Heart right ventricle (tissue), 16 donors: ENCODE results near the gene TMEM161A. TPM values are rescaled to one million over a fixed set of nuclear protein-coding genes. Genes with fewer than 3 reads are reported as not detected.
"Not testable (repeated sequence)": the region's sequence is repeated elsewhere in the genome, so short reads cannot be mapped to it uniquely, and the experiment has no call there.

Source experiments
- ATAC-seq, 8 donors: fragments of 200-7000 bp; cut with Tn5 transposase; one replicate each; pipeline ENCODE4 v1.9.1; 2020; ENCODE audit warnings: mild to moderate bottlenecking in 8 of 8, moderate library complexity in 8 of 8, moderate number of reproducible peaks in 1 of 8
- DNase-seq, 2 donors: peaks; one replicate each; pipeline ENCODE4 v3.0.0-alpha.2; 2020
- H3K27ac ChIP-seq, 10 donors: fragments of 200-600 bp; sonication (generic) in 2 of 10; one replicate each; pipeline versions ENCODE4 v1.5.0 to v1.8.0; 2020 to 2022; ENCODE audit warnings: mild to moderate bottlenecking in 3 of 10
- H3K27me3 ChIP-seq, 7 donors: fragments of 200-600 bp; one replicate each; pipeline ENCODE4 v1.8.0; 2021 to 2022; ENCODE audit warnings: mild to moderate bottlenecking in 2 of 7
- H3K36me3 ChIP-seq, 9 donors: fragments of 200-600 bp; sonication (generic) in 1 of 9; one replicate each; pipeline versions ENCODE4 v1.5.0 to v1.8.0; 2020 to 2022; ENCODE audit warnings: mild to moderate bottlenecking in 2 of 9
- H3K4me1 ChIP-seq, 9 donors: fragments of 200-600 bp; sonication (generic) in 1 of 9; one replicate each; pipeline versions ENCODE4 v1.5.0 to v1.8.0; 2020 to 2022; ENCODE audit warnings: mild to moderate bottlenecking in 4 of 9
- H3K4me3 ChIP-seq, 10 donors: fragments of 200-600 bp; sonication (generic) in 2 of 10; one replicate each; pipeline versions ENCODE4 v1.5.0 to v1.8.0; 2020 to 2022; ENCODE audit warnings: mild to moderate bottlenecking in 7 of 10, moderate library complexity in 2 of 10
- H3K9me3 ChIP-seq, 11 donors: fragments of 200-600 bp in 10 of 11; sonication (generic) in 2 of 11; one replicate each; pipeline versions ENCODE4 v1.5.0 to v1.8.0; 2013 to 2022; ENCODE audit warnings: mild to moderate bottlenecking in 2 of 11, control low read depth in 1 of 11, moderate library complexity in 1 of 11
- CTCF ChIP-seq, 9 donors: fragments of 200-600 bp; sonication (generic) in 2 of 9; IDR thresholded peaks; one replicate each; pipeline versions ENCODE4 v1.5.0 to v1.8.0; 2021 to 2022; ENCODE audit warnings: antibody characterized with exemption in 9 of 9, mild to moderate bottlenecking in 5 of 9, moderate library complexity in 1 of 9
- WGBS, 2 donors: extraction: QIAGEN DNeasy Blood & Tissue Kit; methylation state at CpG; one replicate each; pipeline ENCODE4 v1.1.7; 2013; ENCODE audit warnings: inconsistent platforms in 1 of 2; 5-methylcytosine and 5-hydroxymethylcytosine counted together
- intact Hi-C, 10 donors: fragments of 100-400 bp; cut with DNase I; formaldehyde crosslinking; loops; one replicate each; pipeline versions ENCODE4 v1.11.1 to v1.14.2; 2022
- polyA plus RNA-seq, 2 donors: library from polyadenylated mRNA; stranded (reverse); fragments of 200-250 nt; gene quantifications; one replicate each; pipeline ENCODE4 v1.2.3, GENCODE V29; 2013
- total RNA-seq, 10 donors: library from RNA; stranded (reverse); fragmentation: NEBNext Ultra II Directional in 3 of 10; extraction: Animal tissue kit (Norgen Biotek cat#: 25700) in 3 of 10; gene quantifications; one replicate each; pipeline versions ENCODE4 v1.2.1 to v1.2.4, GENCODE V29; 2021 to 2023
- donor health status: Arrhythmogenic right ventricular cardiomyopathy.
- donor health status: ischemic (EF 13 %, LVEDD 7.1; RV severe dilation, severe dysfunction).
- donor health status: healthy with polysubstance abuse.
- donor health status: DM: no; HTN: yes; CAD: no.
- donor health status: DM: no; HTN: no; CAD: no.
- donor health status: ischemic (EF 25% LVEDD 6.9; RV normal size, moderate dysfunction).
- donor health status: ischemic (EF 25% LVEDD 5.7; RV mildly dilated, moderate dysfunction).
- donor health status: healthy.
- donor health status: DM: yes; HTN: yes; CAD: no.
- donor health status: Ischemic cardiomyopathy.
- donor health status: ischemic (EF 35%, LVEDD 5.7; RV mildly dilated, moderate dysfunction).
- donor health status: nonischemic (EF 11% LVEDD 7.7; RV severe dilation, severe dysfunction).
- donor health status: DM: yes; HTN: yes; CAD: no.
- donor health status: PGD.
- donor health status: ischemic (EF 29% LVEDD 5.4; RV normal size, mild dysfunction).
- donor health status: nonischemic (EF 23%, LVEDD 6.1; RV moderate dilation, normal function).

The TMEM161A gene
- total and polyA plus RNA-seq, 12 donors, result 11.4 to 27.9 (median 22.1) TPM

- H3K36me3 ChIP-seq, result peaks cover 0 to 11% (median 0%) of the 10 kb centered on the region in 9 donors
- 89 to 99% methylated on average over 12 of the region's 12 CpGs for WGBS, 2 donors
- peaks cover 4 to 19% (median 10%) of the 10 kb centered on the region in 9 donors for H3K4me1 ChIP-seq
- H3K27me3 ChIP-seq, result no peaks in the 10 kb centered on the region
- ATAC-seq (no peak), DNase-seq (no peak)
- H3K27ac ChIP-seq, result no peak overlapping the region
- no peak overlapping the region for H3K4me3 ChIP-seq
- H3K9me3 ChIP-seq, result peaks cover 0 to 2% (median 0%) of the 10 kb centered on the region in 11 donors
- no peak for TF ChIP-seq CTCF (IDR thresholded peaks at IDR 0.05)
- intact Hi-C loops, result loop anchor here in 5 of 10 donors (5.0 to 10.0 kb wide), 4 partner anchors 85 to 202 kb away; no protein-coding TSS in a partner anchor
Measured at GRCh38 chr19:19142347-19142746, 4.1 kb upstream of the TMEM161A start.

GRCh38 chr19:19140476-19140875 lies 2.2 kb upstream of the TMEM161A start:
- no peak for DNase-seq
- 67 to 69% methylated on average over 5 of the region's 5 CpGs for WGBS, 2 donors
- ATAC-seq, result no peak
- TF ChIP-seq CTCF (IDR thresholded peaks at IDR 0.05), result no peak
- no peaks in the 10 kb centered on the region for H3K27me3 ChIP-seq
- peaks cover 4 to 18% (median 11%) of the 10 kb centered on the region in 9 donors for H3K4me1 ChIP-seq
- no peaks in the 10 kb centered on the region for H3K9me3 ChIP-seq
- H3K27ac ChIP-seq, result no peak overlapping the region
- intact Hi-C loops, result loop anchor here in 6 of 10 donors (2.0 to 10.0 kb wide), 5 partner anchors 83 to 204 kb away; no protein-coding TSS in a partner anchor
- no peak overlapping the region for H3K4me3 ChIP-seq
- H3K36me3 ChIP-seq, result no peaks in the 10 kb centered on the region

GRCh38 chr19:19139876-19140229 lies 1.6 kb upstream of the TMEM161A start:
- Histone ChIP-seq H3K36me3 (no peaks in the 10 kb centered on the region), H3K27me3 (no peaks in the 10 kb centered on the region), H3K4me3 (no peak overlapping the region), H3K27ac (no peak overlapping the region), H3K9me3 (no peaks in the 10 kb centered on the region), H3K4me1 (peaks cover 4 to 18% (median 11%) of the 10 kb centered on the region in 9 donors)
- TF ChIP-seq CTCF (IDR thresholded peaks at IDR 0.05), result peak in 3 of 9 donors; percentile 1 to 4 (median 3)
- ATAC-seq (peak in 1 of 8 donors; percentile 18), DNase-seq (no peak)
- 43 to 47% methylated on average over 5 of the region's 5 CpGs for WGBS, 2 donors
- intact Hi-C loops, result loop anchor here (1.0 to 10.0 kb wide), 8 partner anchors 77 to 205 kb away; partner anchors contain the start of gene SLC25A42 (in 2 of the 10)

- 14 to 16% methylated on average over 25 of the region's 25 CpGs for WGBS, 2 donors
- Histone ChIP-seq H3K9me3 (peaks cover 0 to 5% (median under 1%) of the 10 kb centered on the region in 11 donors), H3K27ac (peak overlapping the region in 9 of 10 donors; percentile 1 to 88 (median 85)), H3K4me3 (peak overlapping the region; percentile 32 to 85 (median 76)), H3K4me1 (peaks cover 4 to 25% (median 15%) of the 10 kb centered on the region in 9 donors), H3K27me3 (no peaks in the 10 kb centered on the region), H3K36me3 (peaks cover 0 to 3% (median 0%) of the 10 kb centered on the region in 9 donors)
- ATAC-seq, result peak in 6 of 8 donors; percentile 8 to 39 (median 24)
- TF ChIP-seq CTCF (IDR thresholded peaks at IDR 0.05), result no peak
- intact Hi-C loops, result loop anchor here in 6 of 10 donors (2.0 kb wide), 3 partner anchors 75 to 85 kb away; partner anchors contain the start of gene SLC25A42 (in 3 of the 6)
- no peak for DNase-seq
Measured at GRCh38 chr19:19137556-19138108, 646 bp downstream of the TMEM161A start.

GRCh38 chr19:19135713-19136112 lies 2.6 kb downstream of the TMEM161A start:
- Histone ChIP-seq H3K9me3 (peaks cover 0 to 23% (median 11%) of the 10 kb centered on the region in 11 donors), H3K4me1 (peaks cover 4 to 25% (median 15%) of the 10 kb centered on the region in 9 donors), H3K36me3 (peaks cover 0 to 12% (median 0%) of the 10 kb centered on the region in 9 donors), H3K27ac (peak overlapping the region in 4 of 10 donors; percentile 43 to 74 (median 70))
- intact Hi-C loops, result loop anchor here in 1 of 10 donors (2.0 kb wide), 1 partner anchor 73 kb away; the partner anchor contains the start of gene SLC25A42
- H3K27me3 ChIP-seq, ATAC-seq, H3K4me3 ChIP-seq, DNase-seq: not testable (repeated sequence)
- 80 to 90% methylated on average over 6 of the region's 6 CpGs for WGBS, 2 donors
